ENCODE results near the gene LSP1.

GRCh38 chr11:1823376-1824220, 29.3 kb upstream of the LSP1 start:
- TF ChIP-seq EP300 (IDR thresholded peaks at IDR 0.05; ENCODE audit: low read depth) (no peak), POLR2AphosphoS5 (IDR thresholded peaks at IDR 0.05) (no peak), POLR2A (IDR thresholded peaks at IDR 0.05) (no peak), CTCF (IDR thresholded peaks at IDR 0.05) (no peak)

Measured in transverse colon (tissue), 4 donors.